ENCODE measurements around the gene NTM.

DNA sequence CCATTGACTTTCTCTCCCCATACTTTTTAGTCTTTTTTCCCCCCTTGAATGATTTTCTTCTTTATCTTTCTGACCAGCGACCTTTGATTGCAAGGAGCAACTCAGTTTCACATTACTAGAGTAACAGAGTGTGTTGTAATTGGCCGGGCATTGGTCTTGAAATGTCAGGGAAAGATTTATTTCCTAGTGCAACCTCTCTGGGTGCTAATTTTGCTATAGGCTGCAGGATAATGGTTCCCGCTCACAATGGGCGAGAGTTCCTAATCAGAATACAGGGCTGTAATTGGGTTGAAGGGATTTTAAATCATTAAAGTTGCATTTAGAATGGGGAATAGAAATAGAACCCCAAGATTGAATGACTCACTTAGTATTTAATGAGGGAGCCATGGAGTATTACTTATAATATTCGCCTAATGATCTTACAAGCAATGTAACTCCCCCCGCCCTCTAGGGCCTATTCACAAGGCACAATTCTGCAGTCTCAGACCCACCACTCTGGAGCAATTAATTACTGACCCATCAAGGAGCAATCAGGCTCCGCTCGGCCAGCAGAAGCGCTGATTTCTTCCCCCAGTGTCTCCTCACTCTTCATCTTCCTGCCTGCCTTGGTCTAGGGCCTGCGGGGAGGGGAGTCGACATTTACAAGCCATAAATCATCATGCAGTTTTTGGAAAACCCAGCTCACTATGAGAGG, 725.9 kb downstream of the NTM start:
- no peak for TF ChIP-seq CTCF (conservative IDR thresholded peaks at IDR 0.05; ENCODE audit: low read length)
- TF ChIP-seq EZH2phosphoT487 (IDR thresholded peaks at IDR 0.05; ENCODE audit: borderline replicate concordance) = no peak

Data from Loucy (cell line).